HEK293T (cell line): ENCODE data around the gene CBX5.

Experiments
- ARNT ChIP-seq: fragments of 450-650 bp; IDR thresholded peaks from 2 replicates; pipeline ENCODE4 v1.6.1; 2017; ENCODE audit warnings: mild to moderate bottlenecking
- ELF4 ChIP-seq: fragments of 450-650 bp; IDR thresholded peaks from 2 replicates; pipeline ENCODE4 v1.6.1; 2017; ENCODE audit warnings: antibody characterized with exemption
- FOXA1 ChIP-seq: fragments of 450-650 bp; IDR thresholded peaks from 2 replicates; pipeline ENCODE4 v1.6.1; 2016; ENCODE audit warnings: mild to moderate bottlenecking
- FOXK2 ChIP-seq: fragments of 450-650 bp; IDR thresholded peaks from 2 replicates; pipeline ENCODE4 v1.6.1; 2016; ENCODE audit warnings: mild to moderate bottlenecking
- L3MBTL2 ChIP-seq: fragments of 450-650 bp; conservative IDR thresholded peaks from 2 replicates; pipeline ENCODE4 v1.6.1; 2016; ENCODE audit warnings: mild to moderate bottlenecking
- LEF1 ChIP-seq: fragments of 450-650 bp; IDR thresholded peaks from 2 replicates; pipeline ENCODE4 v1.6.1; 2017; ENCODE audit warnings: mild to moderate bottlenecking, borderline replicate concordance
- NFRKB ChIP-seq: fragments of 450-650 bp; IDR thresholded peaks from 2 replicates; pipeline ENCODE4 v1.6.1; 2016; ENCODE audit warnings: mild to moderate bottlenecking, moderate library complexity
- SP1 ChIP-seq: fragments of 450-650 bp; IDR thresholded peaks from 2 replicates; pipeline ENCODE4 v1.6.1; 2017
- TARDBP ChIP-seq: fragments of 450-650 bp; IDR thresholded peaks from 2 replicates; pipeline ENCODE4 v1.6.1; 2016

DNA sequence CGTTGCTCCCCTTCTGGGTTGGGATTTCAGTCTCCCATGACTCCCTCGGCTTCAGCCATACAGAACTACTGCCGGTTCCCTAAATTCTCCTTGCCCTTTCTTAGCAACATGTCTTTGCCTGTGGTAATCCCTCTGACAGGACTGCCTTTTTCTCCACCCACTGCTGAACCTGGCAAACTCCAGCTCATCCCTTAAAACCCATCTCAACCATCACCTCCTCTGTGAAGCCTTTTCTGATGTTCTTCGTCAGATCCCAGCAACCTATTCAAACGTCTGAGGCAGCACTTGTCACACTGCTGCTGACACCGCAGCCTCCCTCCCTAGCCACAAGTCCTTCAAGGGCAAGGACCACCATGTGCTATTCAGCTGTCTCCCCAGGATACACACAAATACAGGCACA is 80.9 kb downstream of the CBX5 start:
- TF ChIP-seq SP1 (no peak), NFRKB (no peak), ARNT (no peak), FOXK2 (no peak), L3MBTL2 (no peak), TARDBP (no peak), LEF1 (no peak), ELF4 (no peak), FOXA1 (no peak)
